ENCODE results near the gene CSNK2A1. TPM values are rescaled to one million over a fixed set of nuclear protein-coding genes. Genes with fewer than 3 reads are reported as not detected.

Gene CSNK2A1
- total RNA-seq, 1 donor from 2014 or later: 128 TPM

DNA sequence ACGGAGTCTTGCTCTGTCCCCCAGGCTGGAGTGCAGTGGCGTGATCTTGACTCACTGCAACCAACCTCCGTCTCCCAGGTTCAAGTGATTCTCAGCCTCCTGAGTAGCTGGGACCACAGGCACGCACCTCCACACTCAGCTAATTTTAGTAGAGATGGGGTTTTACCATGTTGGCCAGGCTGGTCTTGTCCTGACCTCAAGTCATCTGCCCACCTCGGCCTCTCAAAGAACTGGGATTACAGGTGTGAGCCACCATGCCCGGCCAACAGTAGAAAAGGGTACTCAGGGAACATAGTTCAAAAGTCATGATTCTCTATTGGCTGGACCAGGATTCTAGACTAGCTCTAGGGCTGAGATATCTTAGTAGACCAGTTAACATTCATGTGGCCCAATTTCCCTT, 5.6 kb downstream of the CSNK2A1 start:
- Mint-ChIP-seq H3K4me1 (ENCODE audit: unreplicated experiment) (peaks cover 20% of the 10 kb centered on the region), H3K36me3 (ENCODE audit: low read depth, unreplicated experiment) (peaks cover 8% of the 10 kb centered on the region), H3K9me3 (ENCODE audit: unreplicated experiment) (no peaks in the 10 kb centered on the region), H3K27me3 (ENCODE audit: unreplicated experiment) (peaks cover 2% of the 10 kb centered on the region), H3K4me3 (ENCODE audit: unreplicated experiment) (no peak overlapping the region), H3K27ac (ENCODE audit: unreplicated experiment) (no peak overlapping the region)
- TF ChIP-seq, protein P1, sequence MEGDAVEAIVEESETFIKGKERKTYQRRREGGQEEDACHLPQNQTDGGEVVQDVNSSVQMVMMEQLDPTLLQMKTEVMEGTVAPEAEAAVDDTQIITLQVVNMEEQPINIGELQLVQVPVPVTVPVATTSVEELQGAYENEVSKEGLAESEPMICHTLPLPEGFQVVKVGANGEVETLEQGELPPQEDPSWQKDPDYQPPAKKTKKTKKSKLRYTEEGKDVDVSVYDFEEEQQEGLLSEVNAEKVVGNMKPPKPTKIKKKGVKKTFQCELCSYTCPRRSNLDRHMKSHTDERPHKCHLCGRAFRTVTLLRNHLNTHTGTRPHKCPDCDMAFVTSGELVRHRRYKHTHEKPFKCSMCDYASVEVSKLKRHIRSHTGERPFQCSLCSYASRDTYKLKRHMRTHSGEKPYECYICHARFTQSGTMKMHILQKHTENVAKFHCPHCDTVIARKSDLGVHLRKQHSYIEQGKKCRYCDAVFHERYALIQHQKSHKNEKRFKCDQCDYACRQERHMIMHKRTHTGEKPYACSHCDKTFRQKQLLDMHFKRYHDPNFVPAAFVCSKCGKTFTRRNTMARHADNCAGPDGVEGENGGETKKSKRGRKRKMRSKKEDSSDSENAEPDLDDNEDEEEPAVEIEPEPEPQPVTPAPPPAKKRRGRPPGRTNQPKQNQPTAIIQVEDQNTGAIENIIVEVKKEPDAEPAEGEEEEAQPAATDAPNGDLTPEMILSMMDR (IDR thresholded peaks at IDR 0.05; ENCODE audit: unreplicated experiment): no peak
- no peak for DNase-seq (ENCODE audit: low spot score)

GRCh38 chr20:536426-537010, 7.1 kb downstream of the CSNK2A1 start:
- peaks cover 2% of the 10 kb centered on the region for H3K27me3 Mint-ChIP-seq (ENCODE audit: unreplicated experiment)
- no peaks in the 10 kb centered on the region for H3K9me3 Mint-ChIP-seq (ENCODE audit: unreplicated experiment)
- H3K4me3 Mint-ChIP-seq (ENCODE audit: unreplicated experiment): no peak overlapping the region
- no peak overlapping the region for H3K27ac Mint-ChIP-seq (ENCODE audit: unreplicated experiment)
- TF ChIP-seq, protein P1 (IDR thresholded peaks at IDR 0.05; ENCODE audit: unreplicated experiment): no peak
- DNase-seq (ENCODE audit: low spot score): no peak
- H3K36me3 Mint-ChIP-seq (ENCODE audit: low read depth, unreplicated experiment): peaks cover 8% of the 10 kb centered on the region
- H3K4me1 Mint-ChIP-seq (ENCODE audit: unreplicated experiment): peaks cover 9% of the 10 kb centered on the region

DNA sequence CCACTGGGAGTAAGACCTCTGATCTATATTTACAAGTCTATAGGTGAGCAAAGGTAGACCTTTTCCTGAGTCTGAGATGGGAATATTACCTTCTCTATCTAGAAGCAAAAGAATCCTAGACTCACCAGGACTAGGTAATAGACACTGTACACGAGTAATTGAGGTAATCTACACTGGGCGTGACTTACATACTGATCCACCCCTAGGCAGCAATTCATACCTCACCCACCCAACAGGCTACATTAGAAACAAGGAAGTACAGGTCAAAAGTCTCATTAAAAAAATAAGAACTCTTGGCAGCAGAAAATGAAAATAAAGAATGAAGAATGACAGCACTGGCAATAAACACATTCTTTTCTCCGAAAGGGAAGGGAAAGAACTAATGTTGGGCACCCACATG, 7.6 kb downstream of the CSNK2A1 start:
- H3K4me3 Mint-ChIP-seq (ENCODE audit: unreplicated experiment): no peak overlapping the region
- no peaks in the 10 kb centered on the region for H3K9me3 Mint-ChIP-seq (ENCODE audit: unreplicated experiment)
- H3K27ac Mint-ChIP-seq (ENCODE audit: unreplicated experiment): no peak overlapping the region
- peaks cover 6% of the 10 kb centered on the region for H3K36me3 Mint-ChIP-seq (ENCODE audit: low read depth, unreplicated experiment)
- no peak for DNase-seq (ENCODE audit: low spot score)
- peaks cover 2% of the 10 kb centered on the region for H3K27me3 Mint-ChIP-seq (ENCODE audit: unreplicated experiment)
- TF ChIP-seq, protein P1 (IDR thresholded peaks at IDR 0.05; ENCODE audit: unreplicated experiment): no peak
- H3K4me1 Mint-ChIP-seq (ENCODE audit: unreplicated experiment): peaks cover 9% of the 10 kb centered on the region

DNA sequence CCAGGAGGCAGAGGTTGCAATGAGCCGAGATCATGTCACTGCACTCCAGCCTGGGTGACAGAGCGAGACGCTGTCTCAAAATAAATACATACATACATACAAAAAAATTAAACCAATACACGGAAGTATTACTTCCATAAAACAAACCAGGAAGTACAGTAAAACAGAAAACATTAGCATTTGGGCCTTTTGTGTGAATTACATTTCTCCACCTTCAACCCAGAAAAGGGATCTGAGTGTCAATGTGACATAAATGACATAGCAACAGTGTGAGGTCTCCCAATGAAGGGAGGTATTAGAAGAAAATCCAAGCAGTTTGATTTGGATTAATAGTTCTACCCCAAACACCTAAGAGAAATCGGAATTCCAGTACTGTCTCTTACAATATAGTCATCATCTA, 10.1 kb downstream of the CSNK2A1 start:
- H3K27ac Mint-ChIP-seq (ENCODE audit: unreplicated experiment): no peak overlapping the region
- TF ChIP-seq, protein P1 (IDR thresholded peaks at IDR 0.05; ENCODE audit: unreplicated experiment): no peak
- H3K27me3 Mint-ChIP-seq (ENCODE audit: unreplicated experiment): peaks cover 2% of the 10 kb centered on the region
- DNase-seq (ENCODE audit: low spot score): no peak
- no peaks in the 10 kb centered on the region for H3K9me3 Mint-ChIP-seq (ENCODE audit: unreplicated experiment)
- H3K36me3 Mint-ChIP-seq (ENCODE audit: low read depth, unreplicated experiment): peaks cover 1% of the 10 kb centered on the region
- no peak overlapping the region for H3K4me3 Mint-ChIP-seq (ENCODE audit: unreplicated experiment)
- H3K4me1 Mint-ChIP-seq (ENCODE audit: unreplicated experiment): peaks cover 7% of the 10 kb centered on the region

DNA sequence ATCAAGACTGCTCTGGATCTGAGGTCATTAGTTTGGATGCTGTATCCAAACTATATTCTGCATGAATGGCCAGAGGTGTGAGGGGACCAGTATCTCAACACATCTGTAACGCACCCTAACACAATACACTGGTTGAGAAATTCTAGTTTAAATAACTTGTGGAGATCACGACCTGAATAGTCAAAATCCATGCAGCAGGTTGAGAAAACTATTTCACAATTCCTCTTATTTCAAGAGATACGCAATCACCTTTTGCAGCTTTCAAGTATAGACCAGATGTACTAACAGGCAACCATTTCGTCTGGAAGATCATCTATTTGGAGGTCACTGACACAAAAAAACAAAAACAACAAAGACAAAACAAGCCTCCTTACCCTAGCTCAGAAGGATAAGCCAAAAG, 11.1 kb downstream of the CSNK2A1 start:
- H3K36me3 Mint-ChIP-seq (ENCODE audit: low read depth, unreplicated experiment): peaks cover 7% of the 10 kb centered on the region

More for the DNA sequence above, 11.1 kb downstream of the CSNK2A1 start:
- H3K4me3 Mint-ChIP-seq (ENCODE audit: unreplicated experiment): no peak overlapping the region
- H3K4me1 Mint-ChIP-seq (ENCODE audit: unreplicated experiment): peaks cover 6% of the 10 kb centered on the region
- H3K27ac Mint-ChIP-seq (ENCODE audit: unreplicated experiment): no peak overlapping the region
- TF ChIP-seq, protein P1 (IDR thresholded peaks at IDR 0.05; ENCODE audit: unreplicated experiment): no peak
- H3K27me3 Mint-ChIP-seq (ENCODE audit: unreplicated experiment): peaks cover 2% of the 10 kb centered on the region
- DNase-seq (ENCODE audit: low spot score): no peak
- H3K9me3 Mint-ChIP-seq (ENCODE audit: unreplicated experiment): no peaks in the 10 kb centered on the region
